ENCODE measurements around the gene TPD52L1.
"Not testable (repeated sequence)": the region's sequence is repeated elsewhere in the genome, so short reads cannot be mapped to it uniquely, and the experiment has no call there.

Gene TPD52L1

GRCh38 chr6:125153391-125154117 is at the start of gene TPD52L1:
Gene TPD52L1 (plus strand): TSS chr6:125153773. CDS start chr6:125153952, 179 bp downstream.
- DNase-seq, result peak; percentile 71

- no peak for DNase-seq
These were observed 49.1 kb upstream of the TPD52L1 start for GRCh38 chr6:125104425-125104824.

GRCh38 chr6:125107048-125107447 is 46.5 kb upstream of the TPD52L1 start:
- DNase-seq, result no peak

GRCh38 chr6:125107896-125108295 is 45.7 kb upstream of the TPD52L1 start:
- DNase-seq, result no peak

GRCh38 chr6:125110056-125110455 is 43.5 kb upstream of the TPD52L1 start:
- no peak for DNase-seq

GRCh38 chr6:125111219-125111983 is 42.2 kb upstream of the TPD52L1 start:
- DNase-seq, result no peak

GRCh38 chr6:125112934-125113333 is 40.6 kb upstream of the TPD52L1 start:
- DNase-seq, result no peak

- DNase-seq, result peak; percentile 52
These were observed 39.2 kb upstream of the TPD52L1 start for GRCh38 chr6:125114248-125114858.

- no peak for DNase-seq
These were observed 37.4 kb upstream of the TPD52L1 start for GRCh38 chr6:125116170-125116569.

- DNase-seq, result no peak
These were observed 36.9 kb upstream of the TPD52L1 start for GRCh38 chr6:125116710-125117109.

GRCh38 chr6:125117818-125118217 is 35.8 kb upstream of the TPD52L1 start:
- no peak for DNase-seq

GRCh38 chr6:125120054-125120590 is 33.5 kb upstream of the TPD52L1 start:
- DNase-seq, result no peak

GRCh38 chr6:125121894-125122293 is 31.7 kb upstream of the TPD52L1 start:
- DNase-seq, result no peak

- DNase-seq, result no peak
These were observed 30.5 kb upstream of the TPD52L1 start for GRCh38 chr6:125123051-125123450.

- DNase-seq, result no peak
These were observed 30.0 kb upstream of the TPD52L1 start for GRCh38 chr6:125123468-125124048.

GRCh38 chr6:125124049-125124669 is 29.4 kb upstream of the TPD52L1 start:
- DNase-seq, result no peak

- not testable (repeated sequence) for DNase-seq
These were observed 27.7 kb upstream of the TPD52L1 start for GRCh38 chr6:125125856-125126255.

GRCh38 chr6:125129354-125129753 is 24.2 kb upstream of the TPD52L1 start:
- DNase-seq, result no peak

GRCh38 chr6:125132058-125132457 is 21.5 kb upstream of the TPD52L1 start:
- DNase-seq, result no peak

- no peak for DNase-seq
These were observed 17.2 kb upstream of the TPD52L1 start for GRCh38 chr6:125136378-125136777.

- DNase-seq, result no peak
These were observed 15.5 kb upstream of the TPD52L1 start for GRCh38 chr6:125138083-125138482.

GRCh38 chr6:125140808-125141207 is 12.8 kb upstream of the TPD52L1 start:
- no peak for DNase-seq

GRCh38 chr6:125142618-125143017 is 11.0 kb upstream of the TPD52L1 start:
- DNase-seq, result no peak
